ENCODE data around the gene ZER1.
A peak's percentile ranks its signal among the peaks of the same experiment; 100 is the strongest.
"Not testable (repeated sequence)": the region's sequence is repeated elsewhere in the genome, so short reads cannot be mapped to it uniquely, and the experiment has no call there.

ZER1 gene

GRCh38 chr9:128714586-128715435, 56.9 kb downstream of the ZER1 start:
- no peak for DNase-seq (ENCODE audit: low spot score)

GRCh38 chr9:128713941-128714573, 57.7 kb downstream of the ZER1 start:
- DNase-seq (ENCODE audit: low spot score) = no peak

- DNase-seq (ENCODE audit: low spot score) = no peak
These were observed 58.3 kb downstream of the ZER1 start for GRCh38 chr9:128713411-128713780.

- no peak for DNase-seq (ENCODE audit: low spot score)
These were observed 59.0 kb downstream of the ZER1 start for GRCh38 chr9:128712451-128713410.

- no peak for DNase-seq (ENCODE audit: low spot score)
These were observed 64.3 kb downstream of the ZER1 start for GRCh38 chr9:128707446-128707845.

GRCh38 chr9:128706671-128707381, 64.9 kb downstream of the ZER1 start:
- no peak for DNase-seq (ENCODE audit: low spot score)

- DNase-seq (ENCODE audit: low spot score) = no peak
These were observed 65.7 kb downstream of the ZER1 start for GRCh38 chr9:128706045-128706444.

GRCh38 chr9:128705051-128705965, 66.4 kb downstream of the ZER1 start:
- no peak for DNase-seq (ENCODE audit: low spot score)

GRCh38 chr9:128704356-128704670, 67.4 kb downstream of the ZER1 start:
- no peak for DNase-seq (ENCODE audit: low spot score)

GRCh38 chr9:128703616-128704355, 67.9 kb downstream of the ZER1 start:
- DNase-seq (ENCODE audit: low spot score) = no peak

GRCh38 chr9:128702949-128703615, 68.6 kb downstream of the ZER1 start:
- DNase-seq (ENCODE audit: low spot score) = peak; percentile 41

GRCh38 chr9:128702445-128702948, 69.2 kb downstream of the ZER1 start, which contains the start of gene PKN3:
TSS of gene PKN3 (plus strand) at chr9:128702503. CDS start at chr9:128702916, 413 bp downstream.
- peak; percentile 97 for DNase-seq (ENCODE audit: low spot score)

- DNase-seq (ENCODE audit: low spot score) = no peak
These were observed 70.4 kb downstream of the ZER1 start for GRCh38 chr9:128701227-128701854.

- not testable (repeated sequence) for DNase-seq (ENCODE audit: low spot score)
These were observed 72.5 kb downstream of the ZER1 start for GRCh38 chr9:128699096-128699795.

- DNase-seq (ENCODE audit: low spot score) = no peak
These were observed 74.6 kb downstream of the ZER1 start for GRCh38 chr9:128696923-128697707.

GRCh38 chr9:128694344-128694743, 77.4 kb downstream of the ZER1 start:
- no peak for DNase-seq (ENCODE audit: low spot score)

- DNase-seq (ENCODE audit: low spot score) = not testable (repeated sequence)
These were observed 78.0 kb downstream of the ZER1 start for GRCh38 chr9:128693738-128694137.
